Parathyroid adenoma (tissue), 2 donors: ENCODE data around the gene RPS14.

Experiments used
- H2AFZ ChIP-seq: fragments of 300-600 bp; sonication (generic); one replicate; pipeline ENCODE4 v1.7.0; 2017; ENCODE audit warnings: antibody characterized with exemption, mild to moderate bottlenecking
- H3K27ac ChIP-seq: fragments of 300-600 bp; sonication (generic); one replicate; pipeline ENCODE4 v1.7.0; 2017
- H3K27me3 ChIP-seq: fragments of 300-600 bp; sonication (generic); one replicate; pipeline ENCODE4 v1.7.0; 2017; ENCODE audit warnings: low read length; ENCODE audit not compliant: control insufficient read depth, insufficient read depth
- H3K36me3 ChIP-seq: fragments of 300-600 bp; sonication (generic); one replicate; pipeline ENCODE4 v1.7.0; 2017; ENCODE audit warnings: low read length; ENCODE audit not compliant: control insufficient read depth, insufficient read depth
- H3K4me1 ChIP-seq: fragments of 300-600 bp; sonication (generic); one replicate; pipeline ENCODE4 v1.7.0; 2017; ENCODE audit warnings: control low read depth
- H3K4me2 ChIP-seq: fragments of 300-600 bp; sonication (generic); one replicate; pipeline ENCODE4 v1.7.0; 2017; ENCODE audit warnings: low read length
- H3K4me3 ChIP-seq: fragments of 300-600 bp; sonication (generic); one replicate; pipeline ENCODE4 v1.7.0; 2017; ENCODE audit warnings: low read depth, low read length
- H3K79me2 ChIP-seq: fragments of 300-600 bp; sonication (generic); one replicate; pipeline ENCODE4 v1.7.0; 2017; ENCODE audit warnings: control low read depth
- H3K9ac ChIP-seq: fragments of 300-600 bp; sonication (generic); one replicate; pipeline ENCODE4 v1.7.0; 2017; ENCODE audit warnings: mild to moderate bottlenecking
- H3K9me3 ChIP-seq: fragments of 300-600 bp; sonication (generic); one replicate; pipeline ENCODE4 v1.7.0; 2017; ENCODE audit warnings: low read length; ENCODE audit not compliant: control insufficient read depth
- CTCF ChIP-seq: fragments of 300-600 bp; sonication (generic); IDR thresholded peaks from one replicate; pipeline ENCODE4 v1.7.0; 2017; ENCODE audit warnings: antibody characterized with exemption, mild to moderate bottlenecking
- donor health status: primary hyperparathyroidism.

Gene RPS14

GRCh38 chr5:150473673-150474358, 24.3 kb upstream of the RPS14 start:
- Histone ChIP-seq H3K4me1 (no peaks in the 10 kb centered on the region), H3K9me3 (no peaks in the 10 kb centered on the region), H3K9ac (no peak overlapping the region), H3K27me3 (no peaks in the 10 kb centered on the region), H3K79me2 (no peaks in the 10 kb centered on the region), H2AFZ (no peak overlapping the region), H3K36me3 (no peaks in the 10 kb centered on the region), H3K4me2 (no peak overlapping the region), H3K4me3 (no peak overlapping the region), H3K27ac (no peak overlapping the region)
- TF ChIP-seq CTCF = no peak

- Histone ChIP-seq H3K27me3 (no peaks in the 10 kb centered on the region), H3K4me1 (no peaks in the 10 kb centered on the region), H3K4me3 (no peak overlapping the region), H3K36me3 (no peaks in the 10 kb centered on the region), H3K4me2 (no peak overlapping the region), H3K9ac (no peak overlapping the region), H3K9me3 (no peaks in the 10 kb centered on the region), H3K27ac (no peak overlapping the region), H2AFZ (no peak overlapping the region), H3K79me2 (no peaks in the 10 kb centered on the region)
- no peak for TF ChIP-seq CTCF
Measured at GRCh38 chr5:150469718-150470469, 20.4 kb upstream of the RPS14 start.

GRCh38 chr5:150468206-150468605, 18.7 kb upstream of the RPS14 start:
- no peak overlapping the region for H3K4me3 ChIP-seq
- H3K27ac ChIP-seq = no peak overlapping the region
- no peak for TF ChIP-seq CTCF
- H3K9me3 ChIP-seq = no peaks in the 10 kb centered on the region
- no peaks in the 10 kb centered on the region for H3K4me1 ChIP-seq
- no peak overlapping the region for H3K4me2 ChIP-seq
- H3K27me3 ChIP-seq = no peaks in the 10 kb centered on the region
- H3K36me3 ChIP-seq = no peaks in the 10 kb centered on the region
- H3K9ac ChIP-seq = no peak overlapping the region
- no peak overlapping the region for H2AFZ ChIP-seq
- H3K79me2 ChIP-seq = no peaks in the 10 kb centered on the region

GRCh38 chr5:150465927-150466326, 16.4 kb upstream of the RPS14 start:
- no peak overlapping the region for H2AFZ ChIP-seq
- no peak for TF ChIP-seq CTCF
- H3K4me2 ChIP-seq = no peak overlapping the region
- no peaks in the 10 kb centered on the region for H3K79me2 ChIP-seq
- H3K27ac ChIP-seq = peak overlapping the region; percentile 45
- no peaks in the 10 kb centered on the region for H3K36me3 ChIP-seq
- H3K27me3 ChIP-seq = no peaks in the 10 kb centered on the region
- H3K9ac ChIP-seq = no peak overlapping the region
- no peak overlapping the region for H3K4me3 ChIP-seq
- no peaks in the 10 kb centered on the region for H3K9me3 ChIP-seq
- H3K4me1 ChIP-seq = no peaks in the 10 kb centered on the region
